Measurements from ENCODE around the gene NAALADL2.
"Not testable (repeated sequence)": the region's sequence is repeated elsewhere in the genome, so short reads cannot be mapped to it uniquely, and the experiment has no call there.

Gene NAALADL2

GRCh38 chr3:175271465-175271864 lies 412.3 kb downstream of the NAALADL2 start:
- DNase-seq = not testable (repeated sequence)

GRCh38 chr3:175272392-175272791 lies 413.3 kb downstream of the NAALADL2 start:
- no peak for DNase-seq

- DNase-seq = no peak
Observed at GRCh38 chr3:175273573-175273972, 414.4 kb downstream of the NAALADL2 start.

- DNase-seq = no peak
Observed at GRCh38 chr3:175274056-175274455, 414.9 kb downstream of the NAALADL2 start.

GRCh38 chr3:175274474-175275218 lies 415.5 kb downstream of the NAALADL2 start:
- no peak for DNase-seq

GRCh38 chr3:175278680-175279079 lies 419.5 kb downstream of the NAALADL2 start:
- no peak for DNase-seq

- DNase-seq = no peak
Observed at GRCh38 chr3:175279457-175279856, 420.3 kb downstream of the NAALADL2 start.

- DNase-seq = no peak
Observed at GRCh38 chr3:175279911-175280310, 420.8 kb downstream of the NAALADL2 start.

GRCh38 chr3:175287361-175287963 lies 428.3 kb downstream of the NAALADL2 start:
- no peak for DNase-seq

GRCh38 chr3:175288621-175289020 lies 429.5 kb downstream of the NAALADL2 start:
- no peak for DNase-seq

GRCh38 chr3:175294793-175295192 lies 435.7 kb downstream of the NAALADL2 start:
- no peak for DNase-seq

- no peak for DNase-seq
Observed at GRCh38 chr3:175295248-175296130, 436.4 kb downstream of the NAALADL2 start.

- no peak for DNase-seq
Observed at GRCh38 chr3:175297216-175297615, 438.1 kb downstream of the NAALADL2 start.

GRCh38 chr3:175301741-175302140 lies 442.6 kb downstream of the NAALADL2 start:
- no peak for DNase-seq

GRCh38 chr3:175304404-175304803 lies 445.3 kb downstream of the NAALADL2 start:
- no peak for DNase-seq

GRCh38 chr3:175307642-175308041 lies 448.5 kb downstream of the NAALADL2 start:
- no peak for DNase-seq

- DNase-seq = no peak
Observed at GRCh38 chr3:175308097-175308496, 449.0 kb downstream of the NAALADL2 start.

GRCh38 chr3:175310046-175310445 lies 450.9 kb downstream of the NAALADL2 start:
- DNase-seq = no peak

- DNase-seq = no peak
Observed at GRCh38 chr3:175311404-175311803, 452.3 kb downstream of the NAALADL2 start.

- DNase-seq = no peak
Observed at GRCh38 chr3:175311946-175312345, 452.8 kb downstream of the NAALADL2 start.

GRCh38 chr3:175312791-175313190 lies 453.7 kb downstream of the NAALADL2 start:
- no peak for DNase-seq

- no peak for DNase-seq
Observed at GRCh38 chr3:175316799-175317198, 457.7 kb downstream of the NAALADL2 start.

- DNase-seq = no peak
Observed at GRCh38 chr3:175325440-175325839, 466.3 kb downstream of the NAALADL2 start.

- no peak for DNase-seq
Observed at GRCh38 chr3:175326041-175326440, 466.9 kb downstream of the NAALADL2 start.

Data from activated CD4-positive, CD25-positive, alpha-beta regulatory T cell (primary cell).